Myocyte (in vitro differentiated cells): Measurements from ENCODE around the gene SEMG2. TPM values are rescaled to one million over a fixed set of nuclear protein-coding genes. Genes with fewer than 3 reads are reported as not detected.

Experiments
- total RNA-seq: library from RNA; depleted of rRNA; stranded (reverse); fragments of >200 nt; gene quantifications from 2 replicates; pipeline ENCODE4 v1.2.3, GENCODE V29; 2014

The SEMG2 gene
- total RNA-seq, 1 donor from 2014 or later: not detected

Other genes with a start within 250 kb of the SEMG2 start
- not detected in 2 replicates for gene KCNS1, start 120.2 kb upstream of the SEMG2 start, total RNA-seq
- gene WFDC5, start 106.2 kb upstream of the SEMG2 start, total RNA-seq: not detected in 2 replicates
- gene WFDC12, start 96.9 kb upstream of the SEMG2 start, total RNA-seq: not detected in 2 replicates
- not detected in 2 replicates for gene PI3, start 46.5 kb upstream of the SEMG2 start, total RNA-seq
- not detected in 2 replicates for gene SEMG1, start 14.3 kb upstream of the SEMG2 start, total RNA-seq
- gene SLPI, start 33.2 kb downstream of the SEMG2 start, total RNA-seq: not detected in 2 replicates
- gene RBPJL, start 85.5 kb downstream of the SEMG2 start, total RNA-seq: not detected in 2 replicates
- not detected in 2 replicates for gene MATN4, start 86.9 kb downstream of the SEMG2 start, total RNA-seq
- 34.8 and 51.5 TPM in 2 replicates for gene SDC4, start 127.1 kb downstream of the SEMG2 start, total RNA-seq
- gene SYS1, start 141.8 kb downstream of the SEMG2 start, total RNA-seq: 12.7 and 13.2 TPM in 2 replicates
- not detected in 2 replicates for gene TP53TG5, start 157.0 kb downstream of the SEMG2 start, total RNA-seq
- gene DBNDD2, start 186.9 kb downstream of the SEMG2 start, total RNA-seq: 3.3 and 3.4 TPM in 2 replicates
- gene PIGT, start 194.8 kb downstream of the SEMG2 start, total RNA-seq: 123 and 136 TPM in 2 replicates
- not detected in 2 replicates for gene WFDC2, start 248.4 kb downstream of the SEMG2 start, total RNA-seq